ENCODE results near the gene NPIPB8.
"Not testable (repeated sequence)": the region's sequence is repeated elsewhere in the genome, so short reads cannot be mapped to it uniquely, and the experiment has no call there.

Gene NPIPB8

DNA sequence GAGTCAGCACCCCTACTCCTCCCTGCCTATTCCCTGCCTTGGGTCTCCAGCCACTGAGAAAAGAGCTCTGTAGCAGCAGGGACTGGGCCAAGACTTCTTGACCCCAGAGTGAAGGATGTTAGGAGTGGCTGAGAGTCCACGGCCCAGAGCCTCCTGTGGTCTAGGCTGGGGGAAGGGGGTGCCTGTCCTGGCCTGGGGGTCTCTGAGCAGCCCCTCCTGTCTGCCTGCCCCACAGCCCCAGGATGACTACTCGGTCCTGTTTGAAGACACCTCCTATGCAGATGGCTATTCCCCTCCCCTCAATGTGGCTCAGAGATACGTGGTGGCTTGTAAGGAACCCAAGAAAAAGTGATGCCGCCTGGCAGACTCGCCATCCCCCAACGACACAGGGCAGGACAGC, 46.5 kb upstream of the NPIPB8 start:
- no peak overlapping the region for H2BK5ac ChIP-seq (ENCODE audit: low read depth, low read length, poor library complexity, severe bottlenecking)
- no peaks in the 10 kb centered on the region for H3K79me1 ChIP-seq (replicated peaks; ENCODE audit: low read length, poor library complexity, severe bottlenecking)
- peaks cover 6% of the 10 kb centered on the region for H3K4me1 ChIP-seq (ENCODE audit: control insufficient read depth, insufficient read depth, low read depth, low read length)
- peaks cover 0 to 5% of the 10 kb centered on the region in 2 experiments for H3K27me3 ChIP-seq (ENCODE audit: control insufficient read depth in 1 of 2, insufficient read depth in 1 of 2, low read length in 2 of 2)
- no peak overlapping the region for H4K91ac ChIP-seq (ENCODE audit: low read length)
- no peak overlapping the region for H2AK5ac ChIP-seq (ENCODE audit: low read length, severe bottlenecking)
- H3K9ac ChIP-seq (ENCODE audit: low read length), result no peak overlapping the region
- H3K4me3 ChIP-seq (ENCODE audit: insufficient read depth in 1 of 2, low read depth in 1 of 2, low read length in 2 of 2), result no peak overlapping the region
- no peak overlapping the region for H2BK12ac ChIP-seq (ENCODE audit: low read length in 2 of 2)
- H2BK120ac ChIP-seq (ENCODE audit: low read depth, low read length), result no peak overlapping the region
- no peak overlapping the region for H3K18ac ChIP-seq (ENCODE audit: low read depth in 1 of 2, low read length in 2 of 2)
- WGBS, result 95% methylated on average over 6 of the region's 6 CpGs
- no peak for DNase-seq
- H3K23ac ChIP-seq (ENCODE audit: low read length in 2 of 2), result no peak overlapping the region
- H3K14ac ChIP-seq (ENCODE audit: low read length in 2 of 2), result no peak overlapping the region
- no peak overlapping the region for H3K4me2 ChIP-seq (ENCODE audit: low read length, poor library complexity, severe bottlenecking)
- no peak overlapping the region for H3K4ac ChIP-seq (ENCODE audit: low read depth in 1 of 2, low read length in 2 of 2)
- H3K36me3 ChIP-seq (ENCODE audit: control insufficient read depth in 1 of 2, insufficient read depth in 2 of 2, low read depth in 1 of 2, low read length in 2 of 2), result peaks cover 21 to 51% of the 10 kb centered on the region in 2 experiments
- no peak overlapping the region for H2BK15ac ChIP-seq (ENCODE audit: low read depth, poor library complexity, severe bottlenecking)
- no peak overlapping the region for H4K8ac ChIP-seq (ENCODE audit: low read length)
- H3K9me3 ChIP-seq (ENCODE audit: control insufficient read depth, low read length), result no peaks in the 10 kb centered on the region
- H2AFZ ChIP-seq (ENCODE audit: low read depth, low read length), result no peak overlapping the region
- H3K27ac ChIP-seq (ENCODE audit: low read length, poor library complexity, severe bottlenecking), result no peak overlapping the region

DNA sequence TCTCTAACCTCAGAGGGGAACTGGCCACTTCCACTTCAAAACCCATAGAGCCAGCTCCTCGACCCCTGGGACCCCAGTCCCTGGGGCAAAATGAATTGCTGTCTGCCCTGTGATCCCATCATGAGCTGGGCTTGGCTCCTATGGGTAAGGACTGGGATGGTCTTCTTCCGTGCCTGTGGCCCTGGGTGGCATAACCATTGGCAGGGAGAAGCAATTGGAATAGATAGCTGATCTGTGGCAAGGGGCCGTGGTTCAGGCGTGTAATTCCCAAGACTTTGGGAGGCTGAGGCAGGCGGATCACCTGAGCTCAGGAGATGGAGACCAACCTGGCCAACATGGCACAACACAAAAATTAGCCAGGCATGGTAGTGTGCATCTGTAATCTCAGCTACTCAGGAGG, 45.4 kb upstream of the NPIPB8 start:
- Histone ChIP-seq H3K36me3 (ENCODE audit: control insufficient read depth in 1 of 2, insufficient read depth in 2 of 2, low read depth in 1 of 2, low read length in 2 of 2) (peaks cover 17 to 47% of the 10 kb centered on the region in 2 experiments), H3K14ac (ENCODE audit: low read length in 2 of 2) (no peak overlapping the region), H3K4me3 (ENCODE audit: insufficient read depth in 1 of 2, low read depth in 1 of 2, low read length in 2 of 2) (no peak overlapping the region), H3K23ac (ENCODE audit: low read length in 2 of 2) (no peak overlapping the region), H4K8ac (ENCODE audit: low read length) (no peak overlapping the region), H3K9ac (ENCODE audit: low read length) (no peak overlapping the region), H2BK120ac (ENCODE audit: low read depth, low read length) (no peak overlapping the region), H3K4ac (ENCODE audit: low read depth in 1 of 2, low read length in 2 of 2) (no peak overlapping the region), H2BK5ac (ENCODE audit: low read depth, low read length, poor library complexity, severe bottlenecking) (no peak overlapping the region), H2BK12ac (ENCODE audit: low read length in 2 of 2) (no peak overlapping the region), H3K4me1 (ENCODE audit: control insufficient read depth, insufficient read depth, low read depth, low read length) (peaks cover 3% of the 10 kb centered on the region), H4K91ac (ENCODE audit: low read length) (no peak overlapping the region), H2AK5ac (ENCODE audit: low read length, severe bottlenecking) (no peak overlapping the region), H3K27me3 (ENCODE audit: control insufficient read depth in 1 of 2, insufficient read depth in 1 of 2, low read length in 2 of 2) (peaks cover 0 to 15% of the 10 kb centered on the region in 2 experiments), H3K27ac (ENCODE audit: low read length, poor library complexity, severe bottlenecking) (no peak overlapping the region), H3K9me3 (ENCODE audit: control insufficient read depth, low read length) (no peaks in the 10 kb centered on the region), H3K18ac (ENCODE audit: low read depth in 1 of 2, low read length in 2 of 2) (no peak overlapping the region), H3K4me2 (ENCODE audit: low read length, poor library complexity, severe bottlenecking) (no peak overlapping the region), H2BK15ac (ENCODE audit: low read depth, poor library complexity, severe bottlenecking) (no peak overlapping the region), H2AFZ (ENCODE audit: low read depth, low read length) (no peak overlapping the region), H3K79me1 (replicated peaks; ENCODE audit: low read length, poor library complexity, severe bottlenecking) (no peaks in the 10 kb centered on the region)
- WGBS, result 94% methylated on average over 5 of the region's 5 CpGs
- DNase-seq, result no peak

DNA sequence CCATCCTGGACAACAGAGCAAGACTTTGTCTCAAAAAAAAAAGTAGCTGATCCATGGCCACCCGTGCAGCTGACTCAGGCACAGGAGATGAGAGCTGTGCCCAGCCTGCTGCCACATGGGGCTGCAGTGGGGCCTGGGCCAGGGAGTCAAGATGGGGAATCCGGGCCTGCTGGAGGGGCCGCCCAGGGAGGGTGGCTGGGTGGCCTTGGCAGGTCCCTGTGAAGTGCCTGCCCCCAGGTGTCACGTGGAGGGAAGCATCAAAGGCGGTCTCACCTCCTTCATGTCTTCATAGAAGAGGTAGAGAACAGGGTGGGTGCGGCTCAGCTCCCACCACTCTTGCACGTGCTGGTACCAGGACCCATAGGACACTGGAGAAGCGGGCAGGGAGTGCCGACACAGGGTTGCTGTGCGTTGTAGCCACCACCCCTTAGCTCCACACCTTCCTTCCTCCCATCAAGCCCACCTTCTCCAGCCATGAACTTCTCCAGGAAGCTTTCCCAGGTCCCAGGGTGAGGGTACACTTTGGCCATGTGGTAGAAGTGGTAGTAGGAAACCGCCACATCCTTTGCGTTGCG, 44.8 kb upstream of the NPIPB8 start:
- peaks cover 17 to 47% of the 10 kb centered on the region in 2 experiments for H3K36me3 ChIP-seq (ENCODE audit: control insufficient read depth in 1 of 2, insufficient read depth in 2 of 2, low read depth in 1 of 2, low read length in 2 of 2)
- H4K8ac ChIP-seq (ENCODE audit: low read length), result no peak overlapping the region
- H2BK120ac ChIP-seq (ENCODE audit: low read depth, low read length), result no peak overlapping the region
- no peak overlapping the region for H3K4me3 ChIP-seq (ENCODE audit: insufficient read depth in 1 of 2, low read depth in 1 of 2, low read length in 2 of 2)
- H3K27ac ChIP-seq (ENCODE audit: low read length, poor library complexity, severe bottlenecking), result no peak overlapping the region
- no peak overlapping the region for H3K23ac ChIP-seq (ENCODE audit: low read length in 2 of 2)
- H3K79me1 ChIP-seq (replicated peaks; ENCODE audit: low read length, poor library complexity, severe bottlenecking), result no peaks in the 10 kb centered on the region
- H3K14ac ChIP-seq (ENCODE audit: low read length in 2 of 2), result no peak overlapping the region
- H3K9ac ChIP-seq (ENCODE audit: low read length), result no peak overlapping the region
- H2AFZ ChIP-seq (ENCODE audit: low read depth, low read length), result no peak overlapping the region
- DNase-seq, result no peak
- H2BK5ac ChIP-seq (ENCODE audit: low read depth, low read length, poor library complexity, severe bottlenecking), result no peak overlapping the region
- no peak overlapping the region for H3K4me2 ChIP-seq (ENCODE audit: low read length, poor library complexity, severe bottlenecking)
- WGBS, result 91% methylated on average over 7 of the region's 13 CpGs
- no peak overlapping the region for H2BK12ac ChIP-seq (ENCODE audit: low read length in 2 of 2)
- H3K27me3 ChIP-seq (ENCODE audit: control insufficient read depth in 1 of 2, insufficient read depth in 1 of 2, low read length in 2 of 2), result peaks cover 0 to 20% of the 10 kb centered on the region in 2 experiments
- H2BK15ac ChIP-seq (ENCODE audit: low read depth, poor library complexity, severe bottlenecking), result no peak overlapping the region
- H4K91ac ChIP-seq (ENCODE audit: low read length), result no peak overlapping the region
- peaks cover 3% of the 10 kb centered on the region for H3K4me1 ChIP-seq (ENCODE audit: control insufficient read depth, insufficient read depth, low read depth, low read length)
- no peak overlapping the region for H3K18ac ChIP-seq (ENCODE audit: low read depth in 1 of 2, low read length in 2 of 2)
- H2AK5ac ChIP-seq (ENCODE audit: low read length, severe bottlenecking), result no peak overlapping the region
- H3K9me3 ChIP-seq (ENCODE audit: control insufficient read depth, low read length), result no peaks in the 10 kb centered on the region
- H3K4ac ChIP-seq (ENCODE audit: low read depth in 1 of 2, low read length in 2 of 2), result no peak overlapping the region

DNA sequence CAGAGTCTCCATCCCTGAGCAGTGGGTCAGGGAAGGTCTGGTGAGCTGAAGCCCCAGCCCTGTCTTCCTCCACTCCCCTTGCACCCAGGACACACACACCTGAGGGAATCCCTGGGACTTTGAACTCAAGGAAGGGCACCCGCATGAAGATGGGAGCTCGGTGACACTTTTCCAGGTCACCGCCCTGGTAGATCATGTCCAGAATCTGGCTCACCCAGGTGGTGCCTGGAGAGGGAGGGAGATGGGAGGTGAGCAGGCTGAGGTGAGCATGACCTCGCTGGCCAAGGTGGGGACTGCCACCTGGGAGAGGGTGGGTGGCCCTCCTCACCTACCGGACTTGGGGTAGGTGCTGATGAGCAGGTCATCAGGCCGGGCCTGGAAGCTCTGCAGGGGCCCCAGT, 42.4 kb upstream of the NPIPB8 start:
- H3K4ac ChIP-seq (ENCODE audit: low read depth in 1 of 2, low read length in 2 of 2); H2AFZ ChIP-seq (ENCODE audit: low read depth, low read length); H3K4me1 ChIP-seq (ENCODE audit: control insufficient read depth, insufficient read depth, low read depth, low read length); H4K91ac ChIP-seq (ENCODE audit: low read length); H2BK12ac ChIP-seq (ENCODE audit: low read length in 2 of 2); H3K23ac ChIP-seq (ENCODE audit: low read length in 2 of 2); H3K79me1 ChIP-seq (replicated peaks; ENCODE audit: low read length, poor library complexity, severe bottlenecking); H3K9me3 ChIP-seq (ENCODE audit: control insufficient read depth, low read length); H3K4me2 ChIP-seq (ENCODE audit: low read length, poor library complexity, severe bottlenecking); H3K27ac ChIP-seq (ENCODE audit: low read length, poor library complexity, severe bottlenecking); H3K18ac ChIP-seq (ENCODE audit: low read depth in 1 of 2, low read length in 2 of 2); H3K9ac ChIP-seq (ENCODE audit: low read length); DNase-seq; H2BK5ac ChIP-seq (ENCODE audit: low read depth, low read length, poor library complexity, severe bottlenecking); H4K8ac ChIP-seq (ENCODE audit: low read length); H3K14ac ChIP-seq (ENCODE audit: low read length in 2 of 2); H3K4me3 ChIP-seq (ENCODE audit: insufficient read depth in 1 of 2, low read depth in 1 of 2, low read length in 2 of 2); H2AK5ac ChIP-seq (ENCODE audit: low read length, severe bottlenecking); H2BK120ac ChIP-seq (ENCODE audit: low read depth, low read length); H2BK15ac ChIP-seq (ENCODE audit: low read depth, poor library complexity, severe bottlenecking): not testable (repeated sequence)
- Histone ChIP-seq H3K36me3 (ENCODE audit: control insufficient read depth in 1 of 2, insufficient read depth in 2 of 2, low read depth in 1 of 2, low read length in 2 of 2) (peaks cover 10 to 26% of the 10 kb centered on the region in 2 experiments), H3K27me3 (ENCODE audit: control insufficient read depth in 1 of 2, insufficient read depth in 1 of 2, low read length in 2 of 2) (peaks cover 0 to 23% of the 10 kb centered on the region in 2 experiments)
- WGBS, result 88% methylated on average over 4 of the region's 6 CpGs

Data from mesenchymal stem cell (in vitro differentiated cells and primary cell).